NB4 (cell line): ENCODE measurements around the gene LANCL1.

Source experiments
- POLR2A ChIP-seq: IDR thresholded peaks from 2 replicates; pipeline ENCODE4 v1.6.1; 2011; ENCODE audit warnings: mild to moderate bottlenecking; ENCODE audit not compliant: insufficient read length; ENCODE audit errors: extremely low read depth
- TF ChIP-seq, protein P1 (sequence below): IDR thresholded peaks from one replicate; pipeline ENCODE4 v1.5.1; 2012; ENCODE audit warnings: low read depth, low read length
- TF ChIP-seq, protein P2 (sequence below): IDR thresholded peaks from 2 replicates; pipeline ENCODE4 v1.6.1; 2011; ENCODE audit warnings: low read depth, low read length

DNA sequence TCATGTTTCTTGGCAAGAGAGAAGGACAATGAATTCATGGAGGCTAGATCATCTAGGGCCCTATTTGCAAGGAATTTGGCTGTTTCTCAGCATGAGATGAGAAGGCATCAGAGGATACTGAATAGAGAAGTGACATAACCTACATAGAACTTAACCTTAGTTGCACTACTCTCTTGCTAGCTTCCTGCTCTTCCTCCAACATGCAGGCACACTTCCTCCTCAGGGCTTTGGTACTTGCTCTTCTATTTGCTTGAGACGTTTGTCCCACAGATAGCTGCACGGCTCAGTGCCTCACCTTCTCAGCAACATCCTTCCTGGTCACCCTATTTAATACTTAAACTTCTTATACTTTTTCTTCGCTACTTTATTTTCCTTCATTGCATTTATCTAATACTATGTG lies 20.0 kb upstream of the LANCL1 start:
- no peak for TF ChIP-seq POLR2A
- TF ChIP-seq, protein P1, sequence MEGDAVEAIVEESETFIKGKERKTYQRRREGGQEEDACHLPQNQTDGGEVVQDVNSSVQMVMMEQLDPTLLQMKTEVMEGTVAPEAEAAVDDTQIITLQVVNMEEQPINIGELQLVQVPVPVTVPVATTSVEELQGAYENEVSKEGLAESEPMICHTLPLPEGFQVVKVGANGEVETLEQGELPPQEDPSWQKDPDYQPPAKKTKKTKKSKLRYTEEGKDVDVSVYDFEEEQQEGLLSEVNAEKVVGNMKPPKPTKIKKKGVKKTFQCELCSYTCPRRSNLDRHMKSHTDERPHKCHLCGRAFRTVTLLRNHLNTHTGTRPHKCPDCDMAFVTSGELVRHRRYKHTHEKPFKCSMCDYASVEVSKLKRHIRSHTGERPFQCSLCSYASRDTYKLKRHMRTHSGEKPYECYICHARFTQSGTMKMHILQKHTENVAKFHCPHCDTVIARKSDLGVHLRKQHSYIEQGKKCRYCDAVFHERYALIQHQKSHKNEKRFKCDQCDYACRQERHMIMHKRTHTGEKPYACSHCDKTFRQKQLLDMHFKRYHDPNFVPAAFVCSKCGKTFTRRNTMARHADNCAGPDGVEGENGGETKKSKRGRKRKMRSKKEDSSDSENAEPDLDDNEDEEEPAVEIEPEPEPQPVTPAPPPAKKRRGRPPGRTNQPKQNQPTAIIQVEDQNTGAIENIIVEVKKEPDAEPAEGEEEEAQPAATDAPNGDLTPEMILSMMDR = no peak
- TF ChIP-seq, protein P2, sequence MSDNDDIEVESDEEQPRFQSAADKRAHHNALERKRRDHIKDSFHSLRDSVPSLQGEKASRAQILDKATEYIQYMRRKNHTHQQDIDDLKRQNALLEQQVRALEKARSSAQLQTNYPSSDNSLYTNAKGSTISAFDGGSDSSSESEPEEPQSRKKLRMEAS = no peak
